Stimulated activated CD8-positive, alpha-beta memory T cell treated with anti-CD3 and anti-CD28 coated beads, Interleukin-15, amount 100 ng/mL, for 1 hour (primary cell): ENCODE results near the gene CHKB.

Source experiments
- DNase-seq: peaks from one replicate; pipeline ENCODE4 v3.0.0-alpha.2; 2020; ENCODE audit warnings: low read depth

CHKB gene

GRCh38 chr22:50530580-50530876 lies 52.1 kb downstream of the CHKB start:
- DNase-seq = no peak

GRCh38 chr22:50529897-50530579 lies 52.6 kb downstream of the CHKB start, which contains the start of gene TYMP:
TYMP (minus strand) TSS chr22:50530012; CDS start chr22:50529709, 303 bp downstream.
- no peak for DNase-seq

GRCh38 chr22:50529416-50529896 lies 53.2 kb downstream of the CHKB start:
- DNase-seq = no peak
